Umbilical cord (tissue), 1 donor: ENCODE results near the gene UBE2D1. TPM values are rescaled to one million over a fixed set of nuclear protein-coding genes. Genes with fewer than 3 reads are reported as not detected.

ENCODE experiments used
- total RNA-seq: library from RNA; depleted of rRNA; stranded (reverse); fragments of >200 nt; gene quantifications from one replicate; pipeline ENCODE4 v1.2.3, GENCODE V29; 2014; ENCODE audit warnings: low replicate concordance; ENCODE audit not compliant: insufficient read depth

Gene UBE2D1
- total RNA-seq, 1 donor from 2014 or later: 18.5 TPM

Other genes with a start within 250 kb of the UBE2D1 start
- gene IPMK, start 67.1 kb upstream of the UBE2D1 start, total RNA-seq: 8.9 TPM
- 5.5 TPM for gene CISD1, start 65.8 kb upstream of the UBE2D1 start, total RNA-seq
- 14.4 TPM for gene TFAM, start 50.4 kb downstream of the UBE2D1 start, total RNA-seq
- 12.8 TPM for gene BICC1, start 177.9 kb downstream of the UBE2D1 start, total RNA-seq